Activated CD8-positive, alpha-beta T cell treated with anti-CD3 and anti-CD28 coated beads, Interleukin-2, amount 10 ng/mL, durations not matched to agents 7 days and 5 days (primary cell): ENCODE data around the gene CTNNA2. TPM values are rescaled to one million over a fixed set of nuclear protein-coding genes. Genes with fewer than 3 reads are reported as not detected.

ENCODE experiments used
- ATAC-seq: fragments of 150-1000 bp; cut with Tn5 transposase; one replicate; pipeline ENCODE4 v1.10.0; 2021; ENCODE audit warnings: moderate library complexity
- CTCF ChIA-PET: fragments of 350-600 bp; sonication (Branson Sonifier 250); formaldehyde crosslinking; loops from one replicate; lab custom pipeline; 2021; ENCODE audit warnings: antibody characterized with exemption; lab: Charles Lee
- POLR2A ChIA-PET: fragments of 350-600 bp; sonication (Branson Sonifier 250); formaldehyde crosslinking; loops from one replicate; lab custom pipeline; 2021; ENCODE audit warnings: antibody characterized with exemption; lab: Charles Lee
- DNase-seq: peaks from one replicate; pipeline ENCODE4 v3.0.0-alpha.2; 2020
- H3K27ac Mint-ChIP-seq: one replicate; pipeline ENCODE4 v1.8.0; 2021; ENCODE audit warnings: mild to moderate bottlenecking, mixed read lengths
- H3K27me3 Mint-ChIP-seq: one replicate; pipeline ENCODE4 v1.8.0; 2021; ENCODE audit warnings: low read depth, mixed read lengths
- H3K36me3 Mint-ChIP-seq: one replicate; pipeline ENCODE4 v1.8.0; 2021; ENCODE audit warnings: low read depth, mixed read lengths
- H3K4me1 Mint-ChIP-seq: one replicate; pipeline ENCODE4 v1.8.0; 2021; ENCODE audit warnings: low read depth, mixed read lengths
- H3K4me3 Mint-ChIP-seq: one replicate; pipeline ENCODE4 v1.8.0; 2021; ENCODE audit warnings: mild to moderate bottlenecking, mixed read lengths
- H3K9me3 Mint-ChIP-seq: one replicate; pipeline ENCODE4 v1.8.0; 2022; ENCODE audit warnings: mixed read lengths; ENCODE audit not compliant: insufficient read depth
- total RNA-seq, 2 experiments: library from RNA; stranded (reverse); gene quantifications; one replicate each; pipeline ENCODE4 v1.2.3, GENCODE V29; 2021

CTNNA2 gene
- total RNA-seq, 2 experiments from 2014 or later: not detected

- CTCF ChIA-PET: no interaction called here
- Mint-ChIP-seq H3K36me3 (no peaks in the 10 kb centered on the region), H3K9me3 (no peaks in the 10 kb centered on the region), H3K27ac (no peak overlapping the region), H3K27me3 (no peaks in the 10 kb centered on the region), H3K4me1 (no peaks in the 10 kb centered on the region), H3K4me3 (no peak overlapping the region)
- DNase-seq (no peak), ATAC-seq (no peak)
- POLR2A ChIA-PET: no interaction called here
Observed at GRCh38 chr2:79846878-79847277, 334.0 kb downstream of the CTNNA2 start.

- POLR2A ChIA-PET: no interaction called here
- DNase-seq (no peak), ATAC-seq (no peak)
- CTCF ChIA-PET: no interaction called here
- Mint-ChIP-seq H3K4me1 (no peaks in the 10 kb centered on the region), H3K27ac (no peak overlapping the region), H3K36me3 (no peaks in the 10 kb centered on the region), H3K4me3 (no peak overlapping the region), H3K27me3 (no peaks in the 10 kb centered on the region), H3K9me3 (no peaks in the 10 kb centered on the region)
Observed at GRCh38 chr2:79849241-79849640, 336.4 kb downstream of the CTNNA2 start.

GRCh38 chr2:79849949-79850348 lies 337.1 kb downstream of the CTNNA2 start:
- Mint-ChIP-seq H3K27ac (no peak overlapping the region), H3K27me3 (no peaks in the 10 kb centered on the region), H3K4me1 (no peaks in the 10 kb centered on the region), H3K4me3 (no peak overlapping the region), H3K36me3 (no peaks in the 10 kb centered on the region), H3K9me3 (no peaks in the 10 kb centered on the region)
- ChIA-PET POLR2A (no interaction called here), CTCF (no interaction called here)
- ATAC-seq (no peak), DNase-seq (no peak)

- no peak overlapping the region for H3K27ac Mint-ChIP-seq
- H3K27me3 Mint-ChIP-seq: no peaks in the 10 kb centered on the region
Observed at GRCh38 chr2:79850912-79851311, 338.1 kb downstream of the CTNNA2 start.

GRCh38 chr2:79855264-79856006 lies 342.6 kb downstream of the CTNNA2 start:
- ChIA-PET POLR2A (no interaction called here), CTCF (no interaction called here)
- Mint-ChIP-seq H3K4me3 (no peak overlapping the region), H3K4me1 (no peaks in the 10 kb centered on the region), H3K27me3 (no peaks in the 10 kb centered on the region), H3K27ac (no peak overlapping the region), H3K36me3 (no peaks in the 10 kb centered on the region), H3K9me3 (no peaks in the 10 kb centered on the region)
- ATAC-seq: no peak
- no peak for DNase-seq

More at GRCh38 chr2:79850912-79851311, 338.1 kb downstream of the CTNNA2 start:
- ATAC-seq (no peak), DNase-seq (no peak)
- POLR2A ChIA-PET: no interaction called here
- no peaks in the 10 kb centered on the region for H3K36me3 Mint-ChIP-seq
- H3K4me3 Mint-ChIP-seq: no peak overlapping the region
- CTCF ChIA-PET: no interaction called here
- H3K9me3 Mint-ChIP-seq: no peaks in the 10 kb centered on the region
- no peaks in the 10 kb centered on the region for H3K4me1 Mint-ChIP-seq

- Mint-ChIP-seq H3K27me3 (no peaks in the 10 kb centered on the region), H3K9me3 (no peaks in the 10 kb centered on the region), H3K4me3 (no peak overlapping the region), H3K27ac (no peak overlapping the region), H3K36me3 (no peaks in the 10 kb centered on the region), H3K4me1 (no peaks in the 10 kb centered on the region)
- DNase-seq (no peak), ATAC-seq (no peak)
- CTCF ChIA-PET: no interaction called here
- POLR2A ChIA-PET: no interaction called here
Observed at GRCh38 chr2:79857888-79858287, 345.0 kb downstream of the CTNNA2 start.

- no peak for ATAC-seq
- no peaks in the 10 kb centered on the region for H3K4me1 Mint-ChIP-seq
Observed at GRCh38 chr2:79860228-79861058, 347.6 kb downstream of the CTNNA2 start.

GRCh38 chr2:79861059-79861374 lies 348.2 kb downstream of the CTNNA2 start:
- H3K36me3 Mint-ChIP-seq: no peaks in the 10 kb centered on the region
- H3K4me1 Mint-ChIP-seq: no peaks in the 10 kb centered on the region
- POLR2A ChIA-PET: no interaction called here
- DNase-seq: no peak
- no peaks in the 10 kb centered on the region for H3K27me3 Mint-ChIP-seq
- CTCF ChIA-PET: no interaction called here
- no peaks in the 10 kb centered on the region for H3K9me3 Mint-ChIP-seq
- ATAC-seq: no peak
- H3K4me3 Mint-ChIP-seq: no peak overlapping the region
- H3K27ac Mint-ChIP-seq: no peak overlapping the region

More at GRCh38 chr2:79860228-79861058, 347.6 kb downstream of the CTNNA2 start:
- Mint-ChIP-seq H3K4me3 (no peak overlapping the region), H3K9me3 (no peaks in the 10 kb centered on the region), H3K27ac (no peak overlapping the region), H3K27me3 (no peaks in the 10 kb centered on the region), H3K36me3 (no peaks in the 10 kb centered on the region)
- no peak for DNase-seq
- CTCF ChIA-PET: no interaction called here
- POLR2A ChIA-PET: no interaction called here

- POLR2A ChIA-PET: no interaction called here
- Mint-ChIP-seq H3K4me1 (no peaks in the 10 kb centered on the region), H3K27ac (no peak overlapping the region), H3K27me3 (no peaks in the 10 kb centered on the region), H3K9me3 (no peaks in the 10 kb centered on the region), H3K36me3 (no peaks in the 10 kb centered on the region), H3K4me3 (no peak overlapping the region)
- CTCF ChIA-PET: no interaction called here
- no peak for ATAC-seq
- DNase-seq: no peak
Observed at GRCh38 chr2:79862756-79863155, 349.9 kb downstream of the CTNNA2 start.

- DNase-seq (no peak), ATAC-seq (no peak)
- Mint-ChIP-seq H3K27me3 (no peaks in the 10 kb centered on the region), H3K36me3 (no peaks in the 10 kb centered on the region), H3K27ac (no peak overlapping the region), H3K4me1 (no peaks in the 10 kb centered on the region), H3K4me3 (no peak overlapping the region), H3K9me3 (no peaks in the 10 kb centered on the region)
- CTCF ChIA-PET: no interaction called here
- POLR2A ChIA-PET: no interaction called here
Observed at GRCh38 chr2:79872656-79873055, 359.8 kb downstream of the CTNNA2 start.

GRCh38 chr2:79874015-79874414 lies 361.2 kb downstream of the CTNNA2 start:
- Mint-ChIP-seq H3K4me3 (no peak overlapping the region), H3K27ac (no peak overlapping the region), H3K4me1 (no peaks in the 10 kb centered on the region), H3K36me3 (no peaks in the 10 kb centered on the region), H3K27me3 (no peaks in the 10 kb centered on the region), H3K9me3 (no peaks in the 10 kb centered on the region)
- ChIA-PET CTCF (no interaction called here), POLR2A (no interaction called here)
- ATAC-seq (no peak), DNase-seq (no peak)

- DNase-seq (no peak), ATAC-seq (no peak)
- Mint-ChIP-seq H3K27me3 (no peaks in the 10 kb centered on the region), H3K36me3 (no peaks in the 10 kb centered on the region), H3K9me3 (no peaks in the 10 kb centered on the region), H3K4me3 (no peak overlapping the region), H3K27ac (no peak overlapping the region), H3K4me1 (no peaks in the 10 kb centered on the region)
- CTCF ChIA-PET: no interaction called here
- POLR2A ChIA-PET: no interaction called here
Observed at GRCh38 chr2:79876430-79876829, 363.6 kb downstream of the CTNNA2 start.
